Spinal cord (tissue), 10 donors: ENCODE results near the gene RAB30. TPM values are rescaled to one million over a fixed set of nuclear protein-coding genes. Genes with fewer than 3 reads are reported as not detected.

ENCODE experiments used
- DNase-seq, 6 donors: peaks; one replicate each; pipeline versions ENCODE4 v3.0.0 to v3.0.0-alpha.2; 2013 to 2015; ENCODE audit warnings: low spot score in 6 of 6, low read depth in 4 of 6
- H3K27ac ChIP-seq: one replicate; pipeline ENCODE4 v1.5.1; 2013; ENCODE audit warnings: low read depth, low read length, control low read depth
- H3K27me3 ChIP-seq: one replicate; pipeline ENCODE4 v1.6.1; 2013; ENCODE audit warnings: low read length; ENCODE audit not compliant: control insufficient read depth, insufficient read depth
- H3K36me3 ChIP-seq: one replicate; pipeline ENCODE4 v1.6.1; 2013; ENCODE audit warnings: low read length; ENCODE audit not compliant: control insufficient read depth, insufficient read depth
- H3K4me1 ChIP-seq: one replicate; pipeline ENCODE4 v1.6.1; 2013; ENCODE audit warnings: low read length; ENCODE audit not compliant: control insufficient read depth, insufficient read depth
- H3K4me3 ChIP-seq: one replicate; pipeline ENCODE4 v1.5.1; 2013; ENCODE audit warnings: low read depth, low read length, control low read depth
- H3K9me3 ChIP-seq: one replicate; pipeline ENCODE4 v1.6.1; 2013; ENCODE audit warnings: low read length; ENCODE audit not compliant: control insufficient read depth, insufficient read depth
- WGBS: methylation state at CpG from one replicate; pipeline ENCODE4 v1.1.5; 2013; ENCODE audit warnings: missing lambda C conversion rate; ENCODE audit not compliant: insufficient coverage; 5-methylcytosine and 5-hydroxymethylcytosine counted together
- polyA plus RNA-seq, 2 donors: library from polyadenylated mRNA; unstranded; fragments of 120-200 nt; gene quantifications; one replicate each; pipeline ENCODE4 v1.2.1, GENCODE V29; 2013; ENCODE audit not compliant: insufficient read length in 2 of 2
- total RNA-seq, 2 donors: library from RNA; depleted of rRNA in 1 of 2; stranded (reverse); fragments of 120-200 nt in 1 of 2; fragments of >200 nt in 1 of 2; gene quantifications; one replicate each; pipeline versions ENCODE4 v1.2.3 to v1.2.4, GENCODE V29; 2013 to 2014
- donor health status: healthy.

Gene RAB30
- total and polyA plus RNA-seq, 4 donors: 24.3 to 69.8 (median 40.4) TPM

GRCh38 chr11:83060965-83061364 lies 10.7 kb downstream of the RAB30 start:
- Histone ChIP-seq H3K9me3 (no peaks in the 10 kb centered on the region), H3K36me3 (no peaks in the 10 kb centered on the region), H3K27ac (no peak overlapping the region), H3K4me3 (no peak overlapping the region), H3K27me3 (no peaks in the 10 kb centered on the region), H3K4me1 (peaks cover 4% of the 10 kb centered on the region)
- DNase-seq: no peak
- 75% methylated on average over 3 of the region's 3 CpGs for WGBS

- H3K27ac ChIP-seq: no peak overlapping the region
- DNase-seq: no peak
- WGBS: 64% methylated on average over 2 of the region's 3 CpGs
These were observed 14.0 kb downstream of the RAB30 start for GRCh38 chr11:83057721-83058120.

GRCh38 chr11:83056611-83057010 lies 15.1 kb downstream of the RAB30 start:
- Histone ChIP-seq H3K36me3 (peaks cover 4% of the 10 kb centered on the region), H3K4me3 (no peak overlapping the region), H3K27ac (no peak overlapping the region)

More at GRCh38 chr11:83057721-83058120, 14.0 kb downstream of the RAB30 start:
- Histone ChIP-seq H3K36me3 (peaks cover 4% of the 10 kb centered on the region), H3K4me1 (peaks cover 2% of the 10 kb centered on the region), H3K27me3 (no peaks in the 10 kb centered on the region), H3K4me3 (no peak overlapping the region), H3K9me3 (no peaks in the 10 kb centered on the region)

DNA sequence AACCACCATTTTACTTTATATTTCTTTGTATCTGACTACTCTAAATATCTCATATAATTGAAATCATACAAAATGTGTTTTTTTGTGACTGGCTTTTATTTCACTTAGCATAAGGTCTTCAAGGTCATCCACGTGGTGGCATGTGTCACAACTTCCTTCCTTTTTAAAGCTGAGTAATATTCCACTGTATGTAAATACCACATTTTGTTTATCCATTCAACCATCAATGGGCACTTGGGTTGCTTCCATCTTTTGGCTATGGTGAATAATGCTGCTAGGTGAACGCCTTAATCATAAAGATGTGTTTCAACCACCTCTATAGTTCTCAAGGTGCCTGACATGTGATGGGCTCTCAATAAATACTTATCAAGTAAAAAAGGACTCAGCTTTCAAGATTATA lies 15.5 kb downstream of the RAB30 start:
- no peaks in the 10 kb centered on the region for H3K9me3 ChIP-seq
- H3K36me3 ChIP-seq: peaks cover 4% of the 10 kb centered on the region
- H3K27me3 ChIP-seq: no peaks in the 10 kb centered on the region
- DNase-seq: no peak
- no CpG with 5 or more reads among the region's 2 CpGs for WGBS
- no peak overlapping the region for H3K27ac ChIP-seq
- H3K4me3 ChIP-seq: no peak overlapping the region
- H3K4me1 ChIP-seq: peaks cover 5% of the 10 kb centered on the region

More at GRCh38 chr11:83056611-83057010, 15.1 kb downstream of the RAB30 start:
- H3K4me1 ChIP-seq: peaks cover 5% of the 10 kb centered on the region
- H3K9me3 ChIP-seq: no peaks in the 10 kb centered on the region
- no peaks in the 10 kb centered on the region for H3K27me3 ChIP-seq
- no CpG with 5 or more reads among the region's 1 CpG for WGBS
- no peak for DNase-seq

GRCh38 chr11:83054904-83055380 lies 16.8 kb downstream of the RAB30 start:
- Histone ChIP-seq H3K27ac (no peak overlapping the region), H3K4me3 (no peak overlapping the region)
- 100% methylated on average over 1 of the region's 3 CpGs for whole genome bisulfite sequencing

DNA sequence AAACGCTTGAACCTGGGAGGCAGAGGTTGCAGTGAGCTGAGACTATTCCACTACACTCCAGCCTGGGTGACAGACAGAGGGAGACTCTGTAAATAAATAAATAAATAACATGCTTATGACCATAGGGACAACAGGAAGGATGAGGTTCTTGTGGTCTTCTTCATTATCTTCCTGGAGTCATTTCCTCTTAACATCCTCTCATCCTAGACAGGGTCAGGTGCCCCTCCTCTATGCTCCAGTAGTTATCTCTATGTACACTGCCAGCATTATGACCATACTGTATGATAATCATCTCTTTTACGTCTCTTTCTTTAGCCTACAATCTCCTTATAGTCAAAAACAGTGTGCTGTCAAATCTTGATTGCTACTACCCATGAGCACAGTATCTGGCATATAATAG lies 17.7 kb downstream of the RAB30 start:
- Histone ChIP-seq H3K4me1 (peaks cover 5% of the 10 kb centered on the region), H3K36me3 (peaks cover 4% of the 10 kb centered on the region), H3K4me3 (no peak overlapping the region), H3K9me3 (no peaks in the 10 kb centered on the region), H3K27me3 (no peaks in the 10 kb centered on the region), H3K27ac (no peak overlapping the region)
- no CpG with 5 or more reads among the region's 2 CpGs for WGBS
- no peak for DNase-seq

More at GRCh38 chr11:83054904-83055380, 16.8 kb downstream of the RAB30 start:
- no peaks in the 10 kb centered on the region for H3K27me3 ChIP-seq
- H3K9me3 ChIP-seq: no peaks in the 10 kb centered on the region
- peaks cover 5% of the 10 kb centered on the region for H3K4me1 ChIP-seq
- DNase-seq: no peak
- H3K36me3 ChIP-seq: peaks cover 4% of the 10 kb centered on the region

GRCh38 chr11:83051760-83052671 lies 19.7 kb downstream of the RAB30 start:
- no peak overlapping the region for H3K4me3 ChIP-seq
- whole genome bisulfite sequencing: 18% methylated on average over 1 of the region's 6 CpGs
- DNase-seq: peak in 1 of 6 donors; percentile 70
- peak overlapping the region; percentile 61 for H3K27ac ChIP-seq
- H3K27me3 ChIP-seq: no peaks in the 10 kb centered on the region
- H3K36me3 ChIP-seq: peaks cover 4% of the 10 kb centered on the region
- peaks cover 11% of the 10 kb centered on the region for H3K4me1 ChIP-seq
- no peaks in the 10 kb centered on the region for H3K9me3 ChIP-seq

GRCh38 chr11:83047515-83048225 lies 24.0 kb downstream of the RAB30 start:
- Histone ChIP-seq H3K27ac (peak overlapping the region; percentile 30), H3K27me3 (no peaks in the 10 kb centered on the region), H3K9me3 (no peaks in the 10 kb centered on the region), H3K4me3 (no peak overlapping the region), H3K4me1 (peaks cover 11% of the 10 kb centered on the region), H3K36me3 (no peaks in the 10 kb centered on the region)
- WGBS: no CpG with 5 or more reads among the region's 4 CpGs
- DNase-seq: no peak

- WGBS: 69% methylated on average over 2 of the region's 4 CpGs
- H3K27me3 ChIP-seq: no peaks in the 10 kb centered on the region
- no peak overlapping the region for H3K4me3 ChIP-seq
- no peak for DNase-seq
- H3K27ac ChIP-seq: no peak overlapping the region
- H3K36me3 ChIP-seq: no peaks in the 10 kb centered on the region
- H3K4me1 ChIP-seq: peaks cover 6% of the 10 kb centered on the region
- H3K9me3 ChIP-seq: no peaks in the 10 kb centered on the region
These were observed 25.0 kb downstream of the RAB30 start for GRCh38 chr11:83046621-83047172.
